Chondrocyte (in vitro differentiated cells): ENCODE results near the gene NFYC. TPM values are rescaled to one million over a fixed set of nuclear protein-coding genes. Genes with fewer than 3 reads are reported as not detected.

ENCODE experiments used
- DNase-seq: peaks from one replicate; pipeline ENCODE4 v3.0.0; 2021; ENCODE audit warnings: mixed read lengths, low spot score
- H3K27ac Mint-ChIP-seq: one replicate; pipeline ENCODE4 v1.8.0; 2021; ENCODE audit warnings: mild to moderate bottlenecking, moderate library complexity, mixed read lengths; ENCODE audit not compliant: unreplicated experiment
- H3K27me3 Mint-ChIP-seq: 2 replicates; pipeline ENCODE4 v1.8.0; 2021; ENCODE audit warnings: low read depth, mixed read lengths
- H3K36me3 Mint-ChIP-seq: 2 replicates; pipeline ENCODE4 v1.8.0; 2021; ENCODE audit warnings: low read depth, mixed read lengths
- H3K4me1 Mint-ChIP-seq: 2 replicates; pipeline ENCODE4 v1.8.0; 2021; ENCODE audit warnings: low read depth, mild to moderate bottlenecking, mixed read lengths
- H3K4me3 Mint-ChIP-seq: one replicate; pipeline ENCODE4 v1.8.0; 2021; ENCODE audit warnings: mild to moderate bottlenecking, moderate library complexity, mixed read lengths; ENCODE audit not compliant: unreplicated experiment
- H3K9me3 Mint-ChIP-seq: 2 replicates; pipeline ENCODE4 v1.8.0; 2021; ENCODE audit warnings: low read depth, mixed read lengths
- total RNA-seq: library from RNA; stranded (reverse); gene quantifications from 3 replicates; pipeline ENCODE4 v1.2.1, GENCODE V29; 2021
- TF ChIP-seq, protein P1 (sequence below): fragments of 200-600 bp; sonication (generic); IDR thresholded peaks from 2 replicates; pipeline ENCODE4 v1.5.0; 2021; ENCODE audit warnings: antibody characterized with exemption, mild to moderate bottlenecking, moderate library complexity

Gene NFYC
- total RNA-seq, 1 donor from 2014 or later = 35.8 TPM

DNA sequence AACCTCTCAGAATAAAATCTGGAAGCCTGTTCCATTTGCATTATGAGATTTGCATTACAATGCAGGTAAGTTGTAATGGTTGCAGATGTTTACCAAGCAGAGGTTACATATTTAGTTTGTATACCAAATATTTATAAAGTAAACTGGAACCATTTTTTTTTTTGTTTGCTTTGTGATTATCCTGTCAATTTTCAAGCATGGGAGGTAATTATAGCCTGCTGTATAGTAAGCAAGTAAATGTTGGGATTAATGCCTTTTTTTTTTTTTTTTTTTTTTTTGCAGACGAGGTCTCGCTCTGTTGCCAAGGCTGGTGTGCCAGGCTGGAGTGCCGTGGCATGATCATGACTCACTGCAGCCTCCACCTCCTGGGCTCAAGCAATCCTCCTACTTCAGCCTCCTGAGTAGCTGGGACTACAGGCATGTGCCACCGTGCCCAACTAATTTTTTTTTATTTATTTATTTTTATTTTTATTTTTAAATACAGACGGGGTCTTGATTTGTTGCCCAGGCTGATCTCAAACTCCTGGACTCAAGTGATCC is 21.0 kb downstream of the NFYC start:
- TF ChIP-seq, protein P1, sequence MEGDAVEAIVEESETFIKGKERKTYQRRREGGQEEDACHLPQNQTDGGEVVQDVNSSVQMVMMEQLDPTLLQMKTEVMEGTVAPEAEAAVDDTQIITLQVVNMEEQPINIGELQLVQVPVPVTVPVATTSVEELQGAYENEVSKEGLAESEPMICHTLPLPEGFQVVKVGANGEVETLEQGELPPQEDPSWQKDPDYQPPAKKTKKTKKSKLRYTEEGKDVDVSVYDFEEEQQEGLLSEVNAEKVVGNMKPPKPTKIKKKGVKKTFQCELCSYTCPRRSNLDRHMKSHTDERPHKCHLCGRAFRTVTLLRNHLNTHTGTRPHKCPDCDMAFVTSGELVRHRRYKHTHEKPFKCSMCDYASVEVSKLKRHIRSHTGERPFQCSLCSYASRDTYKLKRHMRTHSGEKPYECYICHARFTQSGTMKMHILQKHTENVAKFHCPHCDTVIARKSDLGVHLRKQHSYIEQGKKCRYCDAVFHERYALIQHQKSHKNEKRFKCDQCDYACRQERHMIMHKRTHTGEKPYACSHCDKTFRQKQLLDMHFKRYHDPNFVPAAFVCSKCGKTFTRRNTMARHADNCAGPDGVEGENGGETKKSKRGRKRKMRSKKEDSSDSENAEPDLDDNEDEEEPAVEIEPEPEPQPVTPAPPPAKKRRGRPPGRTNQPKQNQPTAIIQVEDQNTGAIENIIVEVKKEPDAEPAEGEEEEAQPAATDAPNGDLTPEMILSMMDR = no peak
- Mint-ChIP-seq H3K4me3 (no peak overlapping the region), H3K36me3 (no peaks in the 10 kb centered on the region), H3K27ac (peak overlapping the region; percentile 95), H3K4me1 (peaks cover 58% of the 10 kb centered on the region), H3K9me3 (no peaks in the 10 kb centered on the region), H3K27me3 (no peaks in the 10 kb centered on the region)
- no peak for DNase-seq

DNA sequence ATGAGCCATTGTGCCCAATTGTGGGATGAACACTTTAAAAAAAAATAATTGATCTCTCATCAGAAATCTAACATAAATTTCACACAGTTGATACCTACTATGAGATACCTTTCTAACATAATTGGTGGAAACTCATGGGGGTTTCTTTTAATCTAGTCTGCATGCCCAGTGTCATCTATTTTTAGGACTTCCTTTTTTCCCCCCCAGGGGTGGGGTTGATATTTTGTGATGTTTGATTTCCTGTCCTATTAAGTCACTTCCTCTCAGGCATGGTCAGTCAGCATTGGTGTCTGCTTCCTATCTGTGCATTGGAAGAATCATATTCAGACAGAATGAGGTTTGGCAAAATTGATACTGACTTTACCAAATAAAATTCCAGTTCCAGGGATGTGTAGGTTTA is 21.5 kb downstream of the NFYC start:
- DNase-seq = no peak
- H3K27me3 Mint-ChIP-seq = no peaks in the 10 kb centered on the region
- H3K4me1 Mint-ChIP-seq = peaks cover 58% of the 10 kb centered on the region
- no peak overlapping the region for H3K4me3 Mint-ChIP-seq
- H3K9me3 Mint-ChIP-seq = no peaks in the 10 kb centered on the region
- H3K27ac Mint-ChIP-seq = peak overlapping the region; percentile 55
- TF ChIP-seq, protein P1 = no peak
- no peaks in the 10 kb centered on the region for H3K36me3 Mint-ChIP-seq

DNA sequence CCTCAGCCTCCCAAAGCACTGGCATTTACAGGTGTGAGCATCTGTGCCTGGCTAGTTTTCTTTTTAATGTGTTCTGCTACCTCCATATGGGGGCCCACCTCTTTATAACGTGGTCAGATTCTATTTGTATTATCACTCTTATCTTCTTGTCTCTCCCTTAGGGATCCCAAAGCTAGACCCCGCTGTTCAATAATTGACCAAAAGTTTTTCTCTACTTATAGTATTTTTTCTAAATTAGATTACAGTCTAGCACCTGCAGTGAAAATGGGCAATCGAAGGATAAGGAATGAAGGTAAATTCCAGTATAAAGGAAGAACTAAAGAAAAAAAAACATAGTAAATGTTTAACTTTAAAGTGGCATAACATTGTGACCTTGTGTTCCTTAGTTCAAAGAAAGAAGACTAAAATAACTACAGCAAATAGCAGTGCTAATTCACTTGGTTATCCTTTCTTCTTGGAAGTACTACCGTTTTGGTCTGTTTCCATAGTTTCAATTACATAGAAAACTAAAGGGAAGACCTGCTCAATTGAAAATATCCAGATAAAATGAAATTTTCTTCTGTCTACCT is 24.1 kb downstream of the NFYC start:
- Mint-ChIP-seq H3K36me3 (no peaks in the 10 kb centered on the region), H3K9me3 (no peaks in the 10 kb centered on the region), H3K27me3 (no peaks in the 10 kb centered on the region), H3K27ac (no peak overlapping the region), H3K4me3 (no peak overlapping the region), H3K4me1 (peaks cover 41% of the 10 kb centered on the region)
- no peak for DNase-seq
- TF ChIP-seq, protein P1 = no peak

DNA sequence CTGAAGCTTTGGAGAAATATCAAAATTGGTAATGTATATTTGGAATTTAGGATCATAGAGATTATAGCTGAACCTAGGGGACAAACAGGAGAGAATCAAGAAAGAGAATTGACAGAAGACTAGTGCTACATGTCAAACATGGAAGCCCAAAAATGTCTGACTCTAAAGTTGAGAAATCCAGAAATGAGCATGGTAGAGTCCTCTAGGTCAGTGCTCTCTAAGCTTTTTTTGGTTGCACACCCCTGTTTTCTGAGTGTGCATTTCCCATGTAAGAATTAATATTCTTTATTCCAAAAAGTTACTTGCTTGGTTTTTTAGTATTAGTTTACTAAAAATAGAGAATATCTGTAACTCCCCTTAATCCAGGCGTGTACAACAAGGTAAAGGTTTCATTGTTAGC is 25.6 kb downstream of the NFYC start:
- Mint-ChIP-seq H3K27me3 (no peaks in the 10 kb centered on the region), H3K27ac (no peak overlapping the region), H3K9me3 (no peaks in the 10 kb centered on the region), H3K4me1 (peaks cover 26% of the 10 kb centered on the region), H3K36me3 (no peaks in the 10 kb centered on the region), H3K4me3 (no peak overlapping the region)
- no peak for DNase-seq
- TF ChIP-seq, protein P1 = no peak

DNA sequence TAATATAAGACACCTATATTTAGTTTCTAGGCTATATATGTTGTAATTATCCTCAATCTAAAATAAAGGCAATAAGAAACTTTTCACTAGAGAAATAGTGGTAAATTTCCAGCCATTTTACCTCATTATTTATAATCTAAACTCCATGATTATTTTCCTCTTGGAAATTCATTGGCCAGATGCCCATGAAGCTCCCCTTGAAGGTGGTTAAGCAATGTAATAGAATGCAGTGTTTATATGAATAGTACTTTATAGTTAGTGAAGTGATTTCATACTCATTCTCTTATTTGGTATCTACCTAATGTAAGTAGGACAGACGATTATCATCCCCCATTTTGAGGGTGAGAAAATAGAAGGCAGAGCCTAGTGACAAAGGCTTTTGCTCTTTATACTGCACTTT is 26.5 kb downstream of the NFYC start:
- Mint-ChIP-seq H3K9me3 (no peaks in the 10 kb centered on the region), H3K4me1 (peaks cover 20% of the 10 kb centered on the region), H3K27ac (no peak overlapping the region), H3K36me3 (peaks cover 1% of the 10 kb centered on the region), H3K27me3 (no peaks in the 10 kb centered on the region), H3K4me3 (no peak overlapping the region)
- no peak for DNase-seq
- TF ChIP-seq, protein P1 = no peak
